Omental fat pad (tissue), 4 donors: ENCODE results near the gene PTPN5. TPM values are rescaled to one million over a fixed set of nuclear protein-coding genes. Genes with fewer than 3 reads are reported as not detected.

Experiments
- ATAC-seq: fragments of 150-250 bp; one replicate; pipeline ENCODE4 v1.9.1; 2016; ENCODE audit warnings: mild to moderate bottlenecking, moderate library complexity; ENCODE audit not compliant: low FRiP score
- DNase-seq: peaks from one replicate; pipeline ENCODE4 v3.0.0-alpha.2; 2019; ENCODE audit warnings: low spot score
- CTCF ChIP-seq, 3 donors: fragments of 450-650 bp; IDR thresholded peaks; one replicate each; pipeline ENCODE4 v1.5.1; 2016 to 2017; ENCODE audit warnings: antibody characterized with exemption in 3 of 3, mild to moderate bottlenecking in 3 of 3, moderate library complexity in 2 of 3
- total RNA-seq, 4 donors: library from RNA; depleted of rRNA; stranded (reverse); fragments of >200 nt; gene quantifications; one replicate each; pipeline ENCODE4 v1.1.0, GENCODE V29; 2016

The PTPN5 gene
- total RNA-seq, 4 donors from 2014 or later, result 0.28 to 4.7 (median 1.5) TPM

- DNase-seq (no peak), ATAC-seq (no peak)
- no peak for TF ChIP-seq CTCF (IDR thresholded peaks at IDR 0.05)
Observed at GRCh38 chr11:18754308-18754707, 37.3 kb downstream of the PTPN5 start.

- ATAC-seq, result no peak
- DNase-seq, result no peak
- no peak for TF ChIP-seq CTCF (IDR thresholded peaks at IDR 0.05)
Observed at GRCh38 chr11:18752502-18752901, 39.1 kb downstream of the PTPN5 start.

- TF ChIP-seq CTCF (IDR thresholded peaks at IDR 0.05), result no peak
- ATAC-seq (no peak), DNase-seq (no peak)
Observed at GRCh38 chr11:18750944-18751343, 40.7 kb downstream of the PTPN5 start.

- no peak for DNase-seq
- TF ChIP-seq CTCF (IDR thresholded peaks at IDR 0.05), result no peak
- ATAC-seq, result no peak
Observed at GRCh38 chr11:18749681-18750319, 41.8 kb downstream of the PTPN5 start.

- ATAC-seq (no peak), DNase-seq (no peak)
- TF ChIP-seq CTCF (IDR thresholded peaks at IDR 0.05), result no peak
Observed at GRCh38 chr11:18748766-18749365, 42.7 kb downstream of the PTPN5 start.

- DNase-seq (no peak), ATAC-seq (no peak)
- no peak for TF ChIP-seq CTCF (IDR thresholded peaks at IDR 0.05)
Observed at GRCh38 chr11:18745251-18745650, 46.3 kb downstream of the PTPN5 start.

- DNase-seq (no peak), ATAC-seq (no peak)
- no peak for TF ChIP-seq CTCF (IDR thresholded peaks at IDR 0.05)
Observed at GRCh38 chr11:18743900-18744514, 47.6 kb downstream of the PTPN5 start.
